K562 (cell line): ENCODE measurements around the gene RBM12. TPM values are rescaled to one million over a fixed set of nuclear protein-coding genes. Genes with fewer than 3 reads are reported as not detected.

ENCODE experiments used
- ARID1B ChIP-seq: fragments of 450-650 bp; IDR thresholded peaks from 2 replicates; pipeline ENCODE4 v1.6.1; 2016; ENCODE audit warnings: antibody characterized with exemption, mild to moderate bottlenecking, inconsistent platforms
- ETS1 ChIP-seq: conservative IDR thresholded peaks from 2 replicates; pipeline ENCODE4 v1.6.1; 2011; ENCODE audit warnings: low read depth, mild to moderate bottlenecking, low read length; ENCODE audit not compliant: control insufficient read depth
- HLTF ChIP-seq: fragments of 450-650 bp; IDR thresholded peaks from 2 replicates; pipeline ENCODE4 v1.6.1; 2016
- HNRNPH1 ChIP-seq: fragments of 200-400 bp; formaldehyde crosslinking; optimal IDR thresholded peaks from 2 replicates; pipeline ENCODE3; 2017; ENCODE audit warnings: low read depth, mild to moderate bottlenecking, low read length, moderate library complexity
- IRF1 ChIP-seq: sonication (generic); formaldehyde crosslinking; IDR thresholded peaks from 2 replicates; pipeline ENCODE4 v1.8.0; 2022; ENCODE audit warnings: missing genetic modification reagents, mild to moderate bottlenecking, borderline replicate concordance
- JUNB ChIP-seq: fragments of 450-650 bp; formaldehyde crosslinking; conservative IDR thresholded peaks from 2 replicates; pipeline ENCODE4 v1.4.0; 2020; ENCODE audit warnings: mild to moderate bottlenecking
- KLF6 ChIP-seq: fragments of 250-450 bp; sonication (Bioruptor Pico); IDR thresholded peaks from 2 replicates; pipeline ENCODE4 v1.4.0; 2020; ENCODE audit warnings: mild to moderate bottlenecking, moderate library complexity, borderline replicate concordance
- MXI1 ChIP-seq: IDR thresholded peaks from 2 replicates; pipeline ENCODE4 v1.6.1; 2011; ENCODE audit warnings: low read depth, mild to moderate bottlenecking, improper control_type of control experiment, low read length
- OTX1 ChIP-seq: fragments of 450-650 bp; formaldehyde crosslinking; IDR thresholded peaks from 2 replicates; pipeline ENCODE4 v1.4.0; 2022; ENCODE audit warnings: mild to moderate bottlenecking
- PKNOX1 ChIP-seq: fragments of 450-650 bp; IDR thresholded peaks from 2 replicates; pipeline ENCODE4 v1.6.1; 2016
- POLR2H ChIP-seq: IDR thresholded peaks from 2 replicates; pipeline ENCODE4 v1.6.1; 2016; ENCODE audit warnings: missing genetic modification characterization, low read depth, mild to moderate bottlenecking, control low read depth, missing compliant biosample characterization, moderate library complexity
- SETDB1 ChIP-seq: IDR thresholded peaks from one replicate; pipeline ENCODE4 v1.6.1; 2012; ENCODE audit warnings: low read length, control low read depth, inconsistent platforms
- TAF9B ChIP-seq: fragments of 450-650 bp; IDR thresholded peaks from 2 replicates; pipeline ENCODE4 v1.6.1; 2018; ENCODE audit warnings: mild to moderate bottlenecking; ENCODE audit not compliant: partially characterized antibody
- XRCC5 ChIP-seq: fragments of 200-400 bp; formaldehyde crosslinking; IDR thresholded peaks from 2 replicates; pipeline ENCODE4 v1.6.1; 2017; ENCODE audit warnings: low read depth, mild to moderate bottlenecking, low read length
- ZNF232 ChIP-seq: sonication (generic); formaldehyde crosslinking; IDR thresholded peaks from 2 replicates; pipeline ENCODE4 v1.8.0; 2022; ENCODE audit warnings: mild to moderate bottlenecking, missing genetic modification reagents
- polyA plus RNA-seq, 8 experiments: library from polyadenylated mRNA; depleted of rRNA in 4 of 8; stranded (reverse) in 5 of 8; unstranded in 3 of 8; fragments of >200 nt; fragmentation: Nextera tagmentation in 2 of 8; fragmentation: Illumina TruSeq in 1 of 8; extraction: Ambion mirVana in 2 of 8; extraction: Trizol in 1 of 8; gene quantifications; 2 replicates each; pipeline versions ENCODE4 v1.2.1 to v1.2.3, GENCODE V29; 2011 to 2014; ENCODE audit warnings: inconsistent platforms in 1 of 8, missing spikeins in 1 of 8
- total RNA-seq, 7 experiments: library from RNA; depleted of rRNA in 6 of 7; stranded (reverse); fragments of >200 nt in 6 of 7; fragmentation: Illumina TruSeq in 2 of 7; extraction: Trizol in 2 of 7; gene quantifications; 2 replicates each; pipeline versions ENCODE4 v1.2.1 to v1.2.3, GENCODE V29; 2011 to 2021; ENCODE audit warnings: low replicate concordance in 1 of 7
- TF ChIP-seq, protein P1 (sequence below): fragments of 250-450 bp; sonication (Bioruptor Pico); IDR thresholded peaks from 2 replicates; pipeline ENCODE4 v1.8.0; 2022; ENCODE audit warnings: inconsistent platforms
- TF ChIP-seq, protein P2 (sequence below): sonication (generic); formaldehyde crosslinking; IDR thresholded peaks from 2 replicates; pipeline ENCODE4 v1.8.1; 2023; ENCODE audit warnings: mild to moderate bottlenecking, missing genetic modification reagents, moderate library complexity
- TF ChIP-seq, protein P3 (sequence below): fragments of 250-450 bp; sonication (Bioruptor Pico); IDR thresholded peaks from 2 replicates; pipeline ENCODE4 v1.5.0; 2020; ENCODE audit warnings: mild to moderate bottlenecking, borderline replicate concordance

RBM12 gene
- total and polyA plus RNA-seq, 9 of the 15 experiments (the other 6 are each of a cell fraction or from before 2014, with no cell fraction given), result 5.0 to 162 (median 73.3) TPM

DNA sequence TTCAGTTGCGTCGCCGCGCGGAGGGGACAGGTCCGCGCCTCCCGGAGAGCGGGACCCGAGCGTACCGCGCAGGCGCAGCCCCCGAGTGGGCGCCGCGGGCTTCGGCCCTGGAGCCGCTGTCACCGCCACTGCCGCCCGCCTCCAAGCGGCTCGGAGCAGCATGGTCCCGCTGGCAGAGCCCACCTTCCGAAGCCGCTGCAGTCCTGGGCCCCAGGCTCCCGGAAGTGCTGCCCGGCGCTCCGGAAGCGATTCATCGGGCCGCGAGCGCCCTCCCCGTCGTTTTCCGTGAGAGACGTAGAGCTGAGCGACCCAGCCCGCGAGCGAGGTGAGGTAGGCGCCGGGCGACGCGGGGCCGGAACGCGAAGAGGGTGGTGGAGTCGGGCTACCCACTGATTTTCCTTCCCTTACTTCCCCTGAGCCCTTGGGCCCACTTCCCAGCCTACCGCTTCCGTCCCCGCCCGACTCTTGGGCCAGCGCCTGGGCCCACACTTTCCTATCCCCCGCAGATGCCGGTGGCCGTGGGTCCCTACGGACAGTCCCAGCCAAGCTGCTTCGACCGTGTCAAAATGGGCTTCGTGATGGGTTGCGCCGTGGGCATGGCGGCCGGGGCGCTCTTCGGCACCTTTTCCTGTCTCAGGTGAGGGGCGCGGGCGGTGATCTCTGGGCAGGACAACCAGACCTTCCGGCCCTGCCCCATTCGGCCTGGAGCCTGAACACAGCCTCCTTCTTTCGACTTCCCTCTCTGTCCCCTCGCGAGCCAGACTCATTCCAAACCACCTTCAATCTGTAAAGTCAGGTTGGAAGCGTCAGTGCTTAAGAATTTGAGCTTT lies 34.6 kb upstream of the RBM12 start, which contains the start of the genes NFS1 and ROMO1 (continued):
- TF ChIP-seq XRCC5, result 0 out of 2 replicates have a peak, but pooled peaks have one; percentile 35
- no peak for TF ChIP-seq HNRNPH1
- no peak for TF ChIP-seq IRF1 (CRISPR knock-in tag)
- TF ChIP-seq KLF6 (CRISPR knock-in tag), result no peak
- TF ChIP-seq, protein P1, sequence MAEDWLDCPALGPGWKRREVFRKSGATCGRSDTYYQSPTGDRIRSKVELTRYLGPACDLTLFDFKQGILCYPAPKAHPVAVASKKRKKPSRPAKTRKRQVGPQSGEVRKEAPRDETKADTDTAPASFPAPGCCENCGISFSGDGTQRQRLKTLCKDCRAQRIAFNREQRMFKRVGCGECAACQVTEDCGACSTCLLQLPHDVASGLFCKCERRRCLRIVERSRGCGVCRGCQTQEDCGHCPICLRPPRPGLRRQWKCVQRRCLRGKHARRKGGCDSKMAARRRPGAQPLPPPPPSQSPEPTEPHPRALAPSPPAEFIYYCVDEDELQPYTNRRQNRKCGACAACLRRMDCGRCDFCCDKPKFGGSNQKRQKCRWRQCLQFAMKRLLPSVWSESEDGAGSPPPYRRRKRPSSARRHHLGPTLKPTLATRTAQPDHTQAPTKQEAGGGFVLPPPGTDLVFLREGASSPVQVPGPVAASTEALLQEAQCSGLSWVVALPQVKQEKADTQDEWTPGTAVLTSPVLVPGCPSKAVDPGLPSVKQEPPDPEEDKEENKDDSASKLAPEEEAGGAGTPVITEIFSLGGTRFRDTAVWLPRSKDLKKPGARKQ (CRISPR knock-in tag), result no peak
- peak; percentile 81 for TF ChIP-seq PKNOX1
- no peak for TF ChIP-seq OTX1 (CRISPR knock-in tag)
- TF ChIP-seq, protein P2, sequence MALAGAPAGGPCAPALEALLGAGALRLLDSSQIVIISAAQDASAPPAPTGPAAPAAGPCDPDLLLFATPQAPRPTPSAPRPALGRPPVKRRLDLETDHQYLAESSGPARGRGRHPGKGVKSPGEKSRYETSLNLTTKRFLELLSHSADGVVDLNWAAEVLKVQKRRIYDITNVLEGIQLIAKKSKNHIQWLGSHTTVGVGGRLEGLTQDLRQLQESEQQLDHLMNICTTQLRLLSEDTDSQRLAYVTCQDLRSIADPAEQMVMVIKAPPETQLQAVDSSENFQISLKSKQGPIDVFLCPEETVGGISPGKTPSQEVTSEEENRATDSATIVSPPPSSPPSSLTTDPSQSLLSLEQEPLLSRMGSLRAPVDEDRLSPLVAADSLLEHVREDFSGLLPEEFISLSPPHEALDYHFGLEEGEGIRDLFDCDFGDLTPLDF (CRISPR knock-in tag), result 0 out of 2 replicates have a peak, but pooled peaks have one; percentile 47
- TF ChIP-seq, protein P3, sequence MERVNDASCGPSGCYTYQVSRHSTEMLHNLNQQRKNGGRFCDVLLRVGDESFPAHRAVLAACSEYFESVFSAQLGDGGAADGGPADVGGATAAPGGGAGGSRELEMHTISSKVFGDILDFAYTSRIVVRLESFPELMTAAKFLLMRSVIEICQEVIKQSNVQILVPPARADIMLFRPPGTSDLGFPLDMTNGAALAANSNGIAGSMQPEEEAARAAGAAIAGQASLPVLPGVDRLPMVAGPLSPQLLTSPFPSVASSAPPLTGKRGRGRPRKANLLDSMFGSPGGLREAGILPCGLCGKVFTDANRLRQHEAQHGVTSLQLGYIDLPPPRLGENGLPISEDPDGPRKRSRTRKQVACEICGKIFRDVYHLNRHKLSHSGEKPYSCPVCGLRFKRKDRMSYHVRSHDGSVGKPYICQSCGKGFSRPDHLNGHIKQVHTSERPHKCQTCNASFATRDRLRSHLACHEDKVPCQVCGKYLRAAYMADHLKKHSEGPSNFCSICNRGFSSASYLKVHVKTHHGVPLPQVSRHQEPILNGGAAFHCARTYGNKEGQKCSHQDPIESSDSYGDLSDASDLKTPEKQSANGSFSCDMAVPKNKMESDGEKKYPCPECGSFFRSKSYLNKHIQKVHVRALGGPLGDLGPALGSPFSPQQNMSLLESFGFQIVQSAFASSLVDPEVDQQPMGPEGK (CRISPR knock-in tag), result no peak
- TF ChIP-seq MXI1, result peak; percentile 34; the same call in 1 of the 2 replicates
- TF ChIP-seq JUNB (CRISPR knock-in tag), result no peak
- TF ChIP-seq ZNF232 (CRISPR knock-in tag), result no peak
- peak; percentile 87 for TF ChIP-seq ETS1
- TF ChIP-seq ARID1B, result 0 out of 2 replicates have a peak, but pooled peaks have one; percentile 13
- no peak for TF ChIP-seq POLR2H (tag)
- no peak for TF ChIP-seq HLTF
- peak; percentile 55 for TF ChIP-seq TAF9B
- no peak for TF ChIP-seq SETDB1
